HG02763 (cell line): ENCODE results near the gene DDX39A.
A peak's percentile ranks its signal among the peaks of the same experiment; 100 is the strongest.

Source experiments
- ATAC-seq: cut with Tn5 transposase; IDR thresholded peaks from one replicate; pipeline ENCODE4 v1.9.1; 2021; ENCODE audit warnings: mild to moderate bottlenecking, moderate library complexity; ENCODE audit not compliant: unreplicated experiment

The DDX39A gene

GRCh38 chr19:14434543-14435319, 15.6 kb upstream of the DDX39A start:
- no peak for ATAC-seq

GRCh38 chr19:14433554-14434501, 14.7 kb upstream of the DDX39A start:
- ATAC-seq, result no peak

GRCh38 chr19:14432791-14433553, 13.8 kb upstream of the DDX39A start, which contains the start of gene PKN1:
PKN1 (plus strand) TSS chr19:14433306; CDS start chr19:14433522, 216 bp downstream.
- peak; percentile 59 for ATAC-seq

GRCh38 chr19:14430712-14431111, 11.6 kb upstream of the DDX39A start:
- no peak for ATAC-seq

GRCh38 chr19:14428882-14429416, 9.8 kb upstream of the DDX39A start:
- no peak for ATAC-seq

GRCh38 chr19:14427461-14427860, 8.3 kb upstream of the DDX39A start:
- no peak for ATAC-seq

GRCh38 chr19:14425696-14426138, 6.6 kb upstream of the DDX39A start:
- no peak for ATAC-seq

GRCh38 chr19:14418856-14419105, 360 bp downstream of the DDX39A start:
- ATAC-seq, result peak; percentile 48

GRCh38 chr19:14416817-14417231, 2.3 kb downstream of the DDX39A start:
- ATAC-seq, result no peak

GRCh38 chr19:14414926-14415690, 4.0 kb downstream of the DDX39A start:
- ATAC-seq, result no peak

GRCh38 chr19:14413693-14414181, 5.4 kb downstream of the DDX39A start:
- ATAC-seq, result no peak

- ATAC-seq, result no peak
Observed at GRCh38 chr19:14412996-14413692, 6.0 kb downstream of the DDX39A start.

- no peak for ATAC-seq
Observed at GRCh38 chr19:14412324-14412995, 6.7 kb downstream of the DDX39A start.

GRCh38 chr19:14411938-14412245, 7.2 kb downstream of the DDX39A start:
- no peak for ATAC-seq

GRCh38 chr19:14411161-14411937, 7.8 kb downstream of the DDX39A start:
- ATAC-seq, result no peak

GRCh38 chr19:14410091-14411051, 8.8 kb downstream of the DDX39A start:
- ATAC-seq, result no peak
